ENCODE data around the gene PARD3. TPM values are rescaled to one million over a fixed set of nuclear protein-coding genes. Genes with fewer than 3 reads are reported as not detected.

The PARD3 gene
- total and polyA plus RNA-seq, 8 donors, result 25.6 to 54.5 (median 47.8) TPM

- H3K27me3 ChIP-seq, result peaks cover 0 to 51% of the 10 kb centered on the region in 2 donors
- H3K36me3 ChIP-seq, result no peaks in the 10 kb centered on the region
- DNase-seq, result no peak
- no peak for ATAC-seq
- intact Hi-C loops (cut with DNase I), result no loop called here
- no peak for TF ChIP-seq CTCF (IDR thresholded peaks at IDR 0.05)
- peaks cover 12 to 29% of the 10 kb centered on the region in 2 donors for H3K4me1 ChIP-seq
- H3K4me3 ChIP-seq, result peak overlapping the region in 1 of 2 donors; percentile 67
- H3K27ac ChIP-seq, result no peak overlapping the region
- no peaks in the 10 kb centered on the region for H3K9me3 ChIP-seq
These were observed 2.3 kb downstream of the PARD3 start for GRCh38 chr10:34812771-34813170.

- DNase-seq (no peak), ATAC-seq (no peak)
- Histone ChIP-seq H3K4me1 (peaks cover 12 to 29% of the 10 kb centered on the region in 2 donors), H3K27me3 (peaks cover 0 to 46% of the 10 kb centered on the region in 2 donors), H3K27ac (no peak overlapping the region), H3K9me3 (no peaks in the 10 kb centered on the region), H3K4me3 (no peak overlapping the region), H3K36me3 (no peaks in the 10 kb centered on the region)
- TF ChIP-seq CTCF (IDR thresholded peaks at IDR 0.05), result no peak
- intact Hi-C loops (cut with DNase I), result no loop called here
These were observed 3.1 kb downstream of the PARD3 start for GRCh38 chr10:34811968-34812514.

GRCh38 chr10:34811126-34811967 is 3.7 kb downstream of the PARD3 start:
- DNase-seq (no peak), ATAC-seq (no peak)
- H3K27me3 ChIP-seq, result peaks cover 0 to 39% of the 10 kb centered on the region in 2 donors
- no peak for TF ChIP-seq CTCF (IDR thresholded peaks at IDR 0.05)
- H3K4me1 ChIP-seq, result peaks cover 12 to 27% of the 10 kb centered on the region in 2 donors
- H3K9me3 ChIP-seq, result no peaks in the 10 kb centered on the region
- H3K36me3 ChIP-seq, result no peaks in the 10 kb centered on the region
- H3K27ac ChIP-seq, result no peak overlapping the region
- intact Hi-C loops (cut with DNase I), result no loop called here
- H3K4me3 ChIP-seq, result no peak overlapping the region

- no peak for DNase-seq
- Histone ChIP-seq H3K27me3 (peaks cover 0 to 25% of the 10 kb centered on the region in 2 donors), H3K36me3 (no peaks in the 10 kb centered on the region), H3K4me1 (peaks cover 12 to 21% of the 10 kb centered on the region in 2 donors), H3K4me3 (no peak overlapping the region), H3K27ac (peak overlapping the region in 1 of 2 donors; percentile 17), H3K9me3 (no peaks in the 10 kb centered on the region)
- TF ChIP-seq CTCF (IDR thresholded peaks at IDR 0.05), result no peak
- intact Hi-C loops (cut with DNase I), result no loop called here
- no peak for ATAC-seq
These were observed 5.3 kb downstream of the PARD3 start for GRCh38 chr10:34809796-34810195.
